Measurements from ENCODE around the gene WDR46.

The WDR46 gene

GRCh38 chr6:33313709-33314514 lies 24.9 kb upstream of the WDR46 start, which contains the start of gene TAPBP:
TSS of gene TAPBP (minus strand) at chr6:33314078. CDS start at chr6:33314041, 37 bp downstream.
- peak; percentile 95 for DNase-seq (ENCODE audit: low spot score)

GRCh38 chr6:33313105-33313708 lies 24.2 kb upstream of the WDR46 start:
- DNase-seq (ENCODE audit: low spot score) = peak; percentile 68

GRCh38 chr6:33312361-33313104 lies 23.5 kb upstream of the WDR46 start:
- DNase-seq (ENCODE audit: low spot score) = peak; percentile 86

- no peak for DNase-seq (ENCODE audit: low spot score)
Observed at GRCh38 chr6:33306356-33306755, 17.3 kb upstream of the WDR46 start.

GRCh38 chr6:33305052-33305451 lies 16.0 kb upstream of the WDR46 start:
- DNase-seq (ENCODE audit: low spot score) = no peak

- no peak for DNase-seq (ENCODE audit: low spot score)
Observed at GRCh38 chr6:33304216-33304615, 15.2 kb upstream of the WDR46 start.

GRCh38 chr6:33301877-33302276 lies 12.8 kb upstream of the WDR46 start:
- DNase-seq (ENCODE audit: low spot score) = no peak

- DNase-seq (ENCODE audit: low spot score) = peak; percentile 96
Observed at GRCh38 chr6:33299237-33299944, 10.4 kb upstream of the WDR46 start.

- DNase-seq (ENCODE audit: low spot score) = no peak
Observed at GRCh38 chr6:33298773-33299236, 9.8 kb upstream of the WDR46 start, which contains the start of gene RGL2. TSS of gene RGL2 (minus strand) at chr6:33298942. CDS start at chr6:33298610, 332 bp downstream.

- DNase-seq (ENCODE audit: low spot score) = peak; percentile 87
Observed at GRCh38 chr6:33297956-33298772, 9.1 kb upstream of the WDR46 start.

GRCh38 chr6:33297406-33297955 lies 8.4 kb upstream of the WDR46 start:
- peak; percentile 48 for DNase-seq (ENCODE audit: low spot score)

- no peak for DNase-seq (ENCODE audit: low spot score)
Observed at GRCh38 chr6:33296797-33297405, 7.9 kb upstream of the WDR46 start.

- DNase-seq (ENCODE audit: low spot score) = no peak
Observed at GRCh38 chr6:33295621-33296369, 6.8 kb upstream of the WDR46 start.

GRCh38 chr6:33294086-33294823 lies 5.2 kb upstream of the WDR46 start:
- no peak for DNase-seq (ENCODE audit: low spot score)

GRCh38 chr6:33292996-33293682 lies 4.1 kb upstream of the WDR46 start:
- no peak for DNase-seq (ENCODE audit: low spot score)

- DNase-seq (ENCODE audit: low spot score) = no peak
Observed at GRCh38 chr6:33290459-33290858, 1.4 kb upstream of the WDR46 start.

GRCh38 chr6:33289784-33290315 lies 811 bp upstream of the WDR46 start:
- no peak for DNase-seq (ENCODE audit: low spot score)

Measured in NAMALWA (cell line).